Loucy (cell line): ENCODE data around the gene VANGL1.

ENCODE experiments used
- H2AFZ ChIP-seq: fragments of 200-600 bp; sonication (generic); 2 replicates; pipeline ENCODE4 v1.6.0; 2016; ENCODE audit warnings: antibody characterized with exemption, mild to moderate bottlenecking, low read length, moderate library complexity
- H3F3A ChIP-seq: fragments of 200-600 bp; 2 replicates; pipeline ENCODE4 v1.6.0; 2016; ENCODE audit warnings: antibody characterized with exemption, low read depth, mild to moderate bottlenecking
- H3K27me3 ChIP-seq: fragments of 200-600 bp; sonication (generic); 2 replicates; pipeline ENCODE4 v1.6.1; 2014; ENCODE audit warnings: low read length, mild to moderate bottlenecking; ENCODE audit not compliant: insufficient read depth, poor library complexity, severe bottlenecking
- H3K36me3 ChIP-seq: fragments of 200-600 bp; sonication (generic); 2 replicates; pipeline ENCODE4 v1.6.1; 2016; ENCODE audit warnings: low read length; ENCODE audit not compliant: insufficient read depth
- H3K4me1 ChIP-seq: fragments of 200-600 bp; sonication (generic); 2 replicates; pipeline ENCODE4 v1.5.1; 2014; ENCODE audit warnings: low read length, mild to moderate bottlenecking; ENCODE audit not compliant: insufficient read depth, poor library complexity, severe bottlenecking
- H3K4me2 ChIP-seq: fragments of 200-600 bp; sonication (generic); 2 replicates; pipeline ENCODE4 v1.6.0; 2014; ENCODE audit warnings: antibody characterized with exemption, low read length, low read depth, mild to moderate bottlenecking; ENCODE audit not compliant: poor library complexity, severe bottlenecking
- H3K4me3 ChIP-seq: fragments of 200-600 bp; sonication (generic); 2 replicates; pipeline ENCODE4 v1.5.1; 2014; ENCODE audit warnings: low read length, mild to moderate bottlenecking, mixed read lengths; ENCODE audit not compliant: poor library complexity, severe bottlenecking
- H3K79me2 ChIP-seq: fragments of 200-600 bp; sonication (generic); 2 replicates; pipeline ENCODE4 v1.6.1; 2014; ENCODE audit warnings: low read length; ENCODE audit not compliant: insufficient read depth
- H3K9ac ChIP-seq: fragments of 200-600 bp; sonication (generic); 2 replicates; pipeline ENCODE4 v1.6.0; 2014; ENCODE audit warnings: mild to moderate bottlenecking, low read depth, low read length, moderate library complexity; ENCODE audit not compliant: poor library complexity, severe bottlenecking
- H3K9me2 ChIP-seq: fragments of 200-600 bp; sonication (generic); replicated peaks from 2 replicates; pipeline ENCODE4 v1.6.1; 2016; ENCODE audit warnings: low read depth, low read length, mixed read lengths
- H3K9me3 ChIP-seq: fragments of 200-600 bp; sonication (generic); 2 replicates; pipeline ENCODE4 v1.6.1; 2014; ENCODE audit warnings: mild to moderate bottlenecking, antibody characterized with exemption, low read length, low read depth; ENCODE audit not compliant: insufficient read depth
- H4K20me1 ChIP-seq: fragments of 200-600 bp; sonication (generic); 2 replicates; pipeline ENCODE4 v1.6.0; 2014; ENCODE audit warnings: antibody characterized with exemption, low read length, mild to moderate bottlenecking; ENCODE audit not compliant: insufficient read depth, poor library complexity, severe bottlenecking
- CTCF ChIP-seq: fragments of 200-600 bp; sonication (generic); conservative IDR thresholded peaks from 2 replicates; pipeline ENCODE4 v1.5.1; 2014; ENCODE audit warnings: mild to moderate bottlenecking, antibody characterized with exemption, low read length
- EZH2phosphoT487 ChIP-seq: fragments of 200-600 bp; IDR thresholded peaks from 2 replicates; pipeline ENCODE4 v1.6.1; 2018; ENCODE audit warnings: antibody characterized with exemption, mild to moderate bottlenecking, moderate library complexity, borderline replicate concordance

The VANGL1 gene

GRCh38 chr1:115594600-115594999, 47.2 kb upstream of the VANGL1 start:
- no peak overlapping the region for H2AFZ ChIP-seq

GRCh38 chr1:115595279-115596079, 46.3 kb upstream of the VANGL1 start:
- no peaks in the 10 kb centered on the region for H3K27me3 ChIP-seq
- H3K9me3 ChIP-seq: no peaks in the 10 kb centered on the region; the same call in 1 of the 2 replicates
- no peaks in the 10 kb centered on the region for H3F3A ChIP-seq
- H3K79me2 ChIP-seq: no peaks in the 10 kb centered on the region
- peaks cover 30% of the 10 kb centered on the region for H3K4me1 ChIP-seq
- no peak overlapping the region for H3K4me3 ChIP-seq
- H3K9me2 ChIP-seq: no peaks in the 10 kb centered on the region
- no peaks in the 10 kb centered on the region for H4K20me1 ChIP-seq
- peak overlapping the region; percentile 7; the same call in 1 of the 2 replicates for H2AFZ ChIP-seq
- H3K9ac ChIP-seq: peak overlapping the region; percentile 50
- no peak for TF ChIP-seq EZH2phosphoT487
- TF ChIP-seq CTCF: peak; percentile 98
- H3K36me3 ChIP-seq: no peaks in the 10 kb centered on the region
- H3K4me2 ChIP-seq: peak overlapping the region; percentile 6

More at GRCh38 chr1:115594600-115594999, 47.2 kb upstream of the VANGL1 start:
- Histone ChIP-seq H3K9me2 (no peaks in the 10 kb centered on the region), H3K4me2 (no peak overlapping the region), H3K9ac (peak overlapping the region; percentile 50), H4K20me1 (no peaks in the 10 kb centered on the region), H3K36me3 (no peaks in the 10 kb centered on the region), H3K9me3 (no peaks in the 10 kb centered on the region; the same call in 1 of the 2 replicates), H3K79me2 (no peaks in the 10 kb centered on the region), H3F3A (no peaks in the 10 kb centered on the region), H3K4me1 (peaks cover 30% of the 10 kb centered on the region), H3K27me3 (no peaks in the 10 kb centered on the region), H3K4me3 (no peak overlapping the region)
- TF ChIP-seq CTCF (no peak), EZH2phosphoT487 (no peak)

GRCh38 chr1:115596080-115596780, 45.5 kb upstream of the VANGL1 start:
- Histone ChIP-seq H3F3A (no peaks in the 10 kb centered on the region), H3K27me3 (no peaks in the 10 kb centered on the region), H2AFZ (no peak overlapping the region), H3K9ac (peak overlapping the region; percentile 15), H3K9me2 (no peaks in the 10 kb centered on the region), H3K4me3 (no peak overlapping the region), H3K79me2 (no peaks in the 10 kb centered on the region), H3K4me2 (no peak overlapping the region), H3K4me1 (peaks cover 30% of the 10 kb centered on the region), H3K9me3 (peaks cover 5% of the 10 kb centered on the region; the same call in 1 of the 2 replicates), H4K20me1 (no peaks in the 10 kb centered on the region), H3K36me3 (no peaks in the 10 kb centered on the region)
- TF ChIP-seq EZH2phosphoT487 (no peak), CTCF (no peak; the same call in 1 of the 2 replicates)
